Tibial artery (tissue), 4 donors: Measurements from ENCODE around the gene YWHAH.

Source experiments
- DNase-seq, 2 donors: peaks; one replicate each; pipeline ENCODE4 v3.0.0-alpha.2; 2019
- H3K27ac ChIP-seq, 2 donors: fragments of 200-600 bp; sonication (generic) in 1 of 2; 1 replicate in 1 of 2; 2 replicates in 1 of 2; pipeline ENCODE4 v1.5.1; 2018 to 2019; ENCODE audit warnings: mild to moderate bottlenecking in 1 of 2
- H3K27me3 ChIP-seq, 2 donors: fragments of 200-600 bp; sonication (generic) in 1 of 2; one replicate each; pipeline versions ENCODE4 v1.5.1 to v1.6.0; 2016 to 2019
- H3K36me3 ChIP-seq, 3 donors: fragments of 200-600 bp; sonication (generic) in 2 of 3; one replicate each; pipeline ENCODE4 v1.5.1; 2016 to 2019; ENCODE audit warnings: mild to moderate bottlenecking in 2 of 3
- H3K4me1 ChIP-seq, 4 donors: fragments of 200-600 bp; sonication (generic) in 2 of 4; 1 replicate in 3 of 4; 2 replicates in 1 of 4; pipeline ENCODE4 v1.5.1; 2016 to 2019
- H3K4me3 ChIP-seq, 2 donors: fragments of 200-600 bp; sonication (generic) in 1 of 2; 1 replicate in 1 of 2; 2 replicates in 1 of 2; pipeline ENCODE4 v1.5.1; 2018 to 2019; ENCODE audit warnings: mild to moderate bottlenecking in 2 of 2
- H3K9me3 ChIP-seq, 3 donors: fragments of 200-600 bp; sonication (generic) in 1 of 3; one replicate each; pipeline ENCODE4 v1.5.1; 2016 to 2019
- CTCF ChIP-seq, 2 experiments: fragments of 200-600 bp in 1 of 2; fragments of 450-650 bp in 1 of 2; IDR thresholded peaks; one replicate each; pipeline ENCODE4 v1.5.1; 2017 to 2019; ENCODE audit warnings: antibody characterized with exemption in 2 of 2, mild to moderate bottlenecking in 1 of 2, moderate library complexity in 1 of 2
- intact Hi-C: fragments of 100-400 bp; cut with DNase I; formaldehyde crosslinking; loops from one replicate; pipeline ENCODE4 v1.15.0; 2023; ENCODE audit warnings: low total_unique reads

Gene YWHAH

GRCh38 chr22:31899669-31900068 is 44.7 kb upstream of the YWHAH start:
- no peak overlapping the region for H3K4me3 ChIP-seq
- no peak overlapping the region for H3K27ac ChIP-seq
- no peaks in the 10 kb centered on the region for H3K9me3 ChIP-seq
- no peaks in the 10 kb centered on the region for H3K4me1 ChIP-seq
- H3K36me3 ChIP-seq, result peaks cover 16 to 84% (median 42%) of the 10 kb centered on the region in 3 donors
- no peak for TF ChIP-seq CTCF (IDR thresholded peaks at IDR 0.05)
- H3K27me3 ChIP-seq, result no peaks in the 10 kb centered on the region
- no peak for DNase-seq
- intact Hi-C loops, result no loop called here

- H3K4me3 ChIP-seq, result no peak overlapping the region
- intact Hi-C loops, result no loop called here
- no peak for DNase-seq
- H3K36me3 ChIP-seq, result peaks cover 28 to 88% (median 59%) of the 10 kb centered on the region in 3 donors
- H3K27me3 ChIP-seq, result no peaks in the 10 kb centered on the region
- no peaks in the 10 kb centered on the region for H3K4me1 ChIP-seq
- TF ChIP-seq CTCF (IDR thresholded peaks at IDR 0.05), result no peak
- no peak overlapping the region for H3K27ac ChIP-seq
- H3K9me3 ChIP-seq, result no peaks in the 10 kb centered on the region
Measured at GRCh38 chr22:31901388-31902137, 42.8 kb upstream of the YWHAH start.

- DNase-seq, result no peak
- H3K9me3 ChIP-seq, result no peaks in the 10 kb centered on the region
- no peak for TF ChIP-seq CTCF (IDR thresholded peaks at IDR 0.05)
- H3K27me3 ChIP-seq, result no peaks in the 10 kb centered on the region
- H3K27ac ChIP-seq, result no peak overlapping the region
- no peaks in the 10 kb centered on the region for H3K4me1 ChIP-seq
- intact Hi-C loops, result no loop called here
- H3K4me3 ChIP-seq, result no peak overlapping the region
- H3K36me3 ChIP-seq, result peaks cover 46 to 89% (median 52%) of the 10 kb centered on the region in 3 donors
Measured at GRCh38 chr22:31904651-31905050, 39.7 kb upstream of the YWHAH start.

GRCh38 chr22:31905356-31905755 is 39.0 kb upstream of the YWHAH start:
- H3K4me3 ChIP-seq, result no peak overlapping the region
- H3K27ac ChIP-seq, result no peak overlapping the region
- TF ChIP-seq CTCF (IDR thresholded peaks at IDR 0.05), result no peak
- intact Hi-C loops, result no loop called here
- DNase-seq, result no peak
- no peaks in the 10 kb centered on the region for H3K4me1 ChIP-seq
- no peaks in the 10 kb centered on the region for H3K9me3 ChIP-seq
- peaks cover 51 to 93% (median 52%) of the 10 kb centered on the region in 3 donors for H3K36me3 ChIP-seq
- H3K27me3 ChIP-seq, result no peaks in the 10 kb centered on the region

- no peaks in the 10 kb centered on the region for H3K27me3 ChIP-seq
- H3K9me3 ChIP-seq, result no peaks in the 10 kb centered on the region
- no peak for TF ChIP-seq CTCF (IDR thresholded peaks at IDR 0.05)
- peaks cover 54 to 93% (median 58%) of the 10 kb centered on the region in 3 donors for H3K36me3 ChIP-seq
- DNase-seq, result no peak
- no peaks in the 10 kb centered on the region for H3K4me1 ChIP-seq
- H3K27ac ChIP-seq, result no peak overlapping the region
- intact Hi-C loops, result no loop called here
- no peak overlapping the region for H3K4me3 ChIP-seq
Measured at GRCh38 chr22:31906086-31906485, 38.2 kb upstream of the YWHAH start.
